HepG2 (cell line): ENCODE measurements around the gene SKIC2. TPM values are rescaled to one million over a fixed set of nuclear protein-coding genes. Genes with fewer than 3 reads are reported as not detected.

Experiments
- AKNA ChIP-seq: sonication (generic); formaldehyde crosslinking; IDR thresholded peaks from 2 replicates; pipeline ENCODE4 v1.4.0; 2020; ENCODE audit warnings: missing genetic modification reagents, borderline replicate concordance
- HOMEZ ChIP-seq: IDR thresholded peaks from 2 replicates; pipeline ENCODE4 v1.6.1; 2016; ENCODE audit warnings: low read depth
- IKZF1 ChIP-seq: fragments of 450-650 bp; IDR thresholded peaks from 2 replicates; pipeline ENCODE4 v1.7.1; 2016
- KDM1A ChIP-seq: IDR thresholded peaks from 2 replicates; pipeline ENCODE4 v1.6.1; 2016; ENCODE audit warnings: missing compliant biosample characterization
- KMT2A ChIP-seq: sonication (generic); formaldehyde crosslinking; IDR thresholded peaks from 2 replicates; pipeline ENCODE4 v1.4.0; 2020; ENCODE audit warnings: missing genetic modification reagents
- NFAT5 ChIP-seq: sonication (generic); formaldehyde crosslinking; IDR thresholded peaks from 2 replicates; pipeline ENCODE4 v1.4.0; 2020; ENCODE audit warnings: missing genetic modification reagents
- PAF1 ChIP-seq: IDR thresholded peaks from 2 replicates; pipeline ENCODE4 v1.6.1; 2016; ENCODE audit warnings: missing genetic modification reagents, missing compliant biosample characterization
- SMAD1 ChIP-seq: sonication (generic); formaldehyde crosslinking; IDR thresholded peaks from 2 replicates; pipeline ENCODE4 v1.4.0; 2020; ENCODE audit warnings: missing genetic modification reagents, low read depth, mild to moderate bottlenecking, borderline replicate concordance
- TAF15 ChIP-seq: fragments of 200-400 bp; formaldehyde crosslinking; IDR thresholded peaks from one replicate; pipeline ENCODE4 v1.6.1; 2018; ENCODE audit warnings: mild to moderate bottlenecking, low read depth, low read length; ENCODE audit not compliant: poor library complexity, severe bottlenecking
- TARDBP ChIP-seq: sonication (generic); formaldehyde crosslinking; IDR thresholded peaks from 2 replicates; pipeline ENCODE4 v1.8.0; 2022; ENCODE audit warnings: mild to moderate bottlenecking, missing genetic modification reagents
- TFE3 ChIP-seq: IDR thresholded peaks from 2 replicates; pipeline ENCODE4 v1.6.1; 2016
- ZBTB21 ChIP-seq: sonication (generic); formaldehyde crosslinking; IDR thresholded peaks from 2 replicates; pipeline ENCODE4 v1.4.0; 2020; ENCODE audit warnings: missing genetic modification reagents
- ZKSCAN1 ChIP-seq: fragments of 150-350 bp; IDR thresholded peaks from 2 replicates; pipeline ENCODE4 v1.6.1; 2014; ENCODE audit warnings: low read length
- ZNF33A ChIP-seq: sonication (generic); formaldehyde crosslinking; IDR thresholded peaks from 2 replicates; pipeline ENCODE4 v1.5.1; 2020; ENCODE audit warnings: missing genetic modification reagents, mild to moderate bottlenecking, moderate library complexity, borderline replicate concordance
- ZNF350 ChIP-seq: sonication (generic); formaldehyde crosslinking; IDR thresholded peaks from 2 replicates; pipeline ENCODE4 v1.4.0; 2020; ENCODE audit warnings: mild to moderate bottlenecking, low read depth, missing genetic modification reagents, borderline replicate concordance
- ZNF781 ChIP-seq: sonication (generic); formaldehyde crosslinking; IDR thresholded peaks from 2 replicates; pipeline ENCODE4 v1.5.1; 2020; ENCODE audit warnings: borderline replicate concordance, mild to moderate bottlenecking, missing genetic modification reagents; ENCODE audit errors: not compliant biosample characterization
- polyA plus RNA-seq, 8 experiments: library from polyadenylated mRNA; depleted of rRNA in 3 of 8; stranded (reverse) in 7 of 8; unstranded in 1 of 8; fragments of >200 nt; fragmentation: Illumina TruSeq in 4 of 8; extraction: Trizol in 4 of 8; gene quantifications; 2 replicates each; pipeline versions ENCODE4 v1.2.1 to v1.2.3, GENCODE V29; 2011 to 2016; ENCODE audit warnings: low read depth in 4 of 8, missing spikeins in 1 of 8, mixed read lengths in 1 of 8; ENCODE audit not compliant: insufficient read depth in 1 of 8
- total RNA-seq, 5 experiments: library from RNA; depleted of rRNA; stranded (reverse); fragments of >200 nt; fragmentation: Illumina TruSeq; extraction: Trizol; gene quantifications; 2 replicates each; pipeline ENCODE4 v1.2.3, GENCODE V29; 2016; ENCODE audit warnings: low read depth in 1 of 5

Gene SKIC2
- total and polyA plus RNA-seq, 2 of the 13 experiments (the other 11 are each of a cell fraction or from before 2014, with no cell fraction given) = 67.1 to 68.4 TPM

GRCh38 chr6:31971993-31972708 lies 13.2 kb downstream of the SKIC2 start, which contains the start of gene DXO (continued):
- TF ChIP-seq AKNA (CRISPR knock-in tag) = no peak
- no peak for TF ChIP-seq NFAT5 (CRISPR knock-in tag)
- TF ChIP-seq ZNF781 (CRISPR knock-in tag) = no peak
- peak; percentile 63 for TF ChIP-seq TFE3 (CRISPR knock-in tag)
- peak; percentile 92 for TF ChIP-seq ZNF350 (CRISPR knock-in tag)
- no peak for TF ChIP-seq PAF1 (CRISPR knock-in tag)
- TF ChIP-seq TAF15 = peak; percentile 76
- peak; percentile 99 for TF ChIP-seq ZBTB21 (CRISPR knock-in tag)
- peak; percentile 77; the same call in 1 of the 2 replicates for TF ChIP-seq TARDBP (CRISPR knock-in tag)
- TF ChIP-seq KDM1A (CRISPR knock-in tag) = peak; percentile 87; the same call in 1 of the 2 replicates
- no peak for TF ChIP-seq ZKSCAN1
- no peak for TF ChIP-seq IKZF1
- no peak; the same call in 1 of the 2 replicates for TF ChIP-seq SMAD1 (CRISPR knock-in tag)
- TF ChIP-seq KMT2A = peak; percentile 33; the same call in 1 of the 2 replicates
- TF ChIP-seq ZNF33A (CRISPR knock-in tag) = no peak
- TF ChIP-seq HOMEZ (CRISPR knock-in tag) = peak; percentile 74; the same call in 1 of the 2 replicates
